ENCODE data around the gene RRP8. TPM values are rescaled to one million over a fixed set of nuclear protein-coding genes. Genes with fewer than 3 reads are reported as not detected.

Gene RRP8
- total RNA-seq, 1 experiment from 2014 or later = 17.8 TPM

DNA sequence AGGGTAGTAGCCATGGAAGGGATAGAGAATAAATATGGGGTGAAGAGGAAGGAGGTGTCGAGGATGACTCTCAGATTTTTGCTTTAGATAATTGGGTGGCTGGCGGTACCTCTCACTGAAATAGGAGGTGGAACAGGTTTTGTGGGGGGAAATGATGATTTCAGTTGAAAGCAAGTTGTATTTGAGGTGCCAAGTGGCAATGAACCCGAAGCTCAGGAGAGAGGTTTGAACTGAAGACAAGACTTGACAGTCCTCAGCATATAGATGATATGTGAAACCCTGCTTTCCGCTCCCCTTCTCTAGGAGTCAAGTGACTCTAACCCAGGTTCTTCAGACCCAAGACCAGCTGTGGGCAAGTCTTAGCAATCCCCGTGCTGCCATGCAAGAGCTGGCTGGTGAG is 33.7 kb downstream of the RRP8 start:
- no TSS peak for BruUV-seq (replicated peaks)
- intact Hi-C loops (cut with micrococcal nuclease) = no loop called here
- DNase-seq (ENCODE audit: low read depth, low spot score) (no peak), ATAC-seq (no peak)
- CTCF ChIA-PET = no interaction called here
- Histone ChIP-seq H4K20me1 (ENCODE audit: insufficient read depth) (no peaks in the 10 kb centered on the region), H3K9ac (ENCODE audit: low read length) (no peak overlapping the region), H3K9me2 (ENCODE audit: insufficient read depth) (no peaks in the 10 kb centered on the region), H3K27me3 (ENCODE audit: insufficient read depth, low read length) (no peaks in the 10 kb centered on the region), H3K27ac (ENCODE audit: low read depth, low read length) (no peak overlapping the region), H3K79me2 (ENCODE audit: insufficient read depth, low read length) (no peaks in the 10 kb centered on the region), H3K9me3 (ENCODE audit: control insufficient read depth in 1 of 2, insufficient read depth in 1 of 2, low read depth in 1 of 2, low read length in 2 of 2) (no peaks in the 10 kb centered on the region), H3K4me3 (replicated peaks in 1 of 2; ENCODE audit: low read depth in 1 of 2, low read length in 2 of 2) (no peak overlapping the region), H3K4me1 (ENCODE audit: control insufficient read depth in 1 of 2, insufficient read depth in 2 of 2, low read length in 2 of 2) (no peaks in the 10 kb centered on the region), H2AFZ (ENCODE audit: low read depth, low read length, poor library complexity, severe bottlenecking) (no peak overlapping the region), H3K36me3 (ENCODE audit: control insufficient read depth in 1 of 2, insufficient read depth in 2 of 2, low read length in 2 of 2) (no peaks in the 10 kb centered on the region), H3K4me2 (ENCODE audit: low read length) (no peak overlapping the region)
- POLR2A ChIA-PET = no interaction called here
- TF ChIP-seq YY1 (IDR thresholded peaks at IDR 0.05; ENCODE audit: extremely low read depth, insufficient replicate concordance, low read depth, low read length) (no peak), FOSL1 (IDR thresholded peaks at IDR 0.05; ENCODE audit: low read depth) (no peak), EZH2 (IDR thresholded peaks at IDR 0.05) (no peak), ZFX (IDR thresholded peaks at IDR 0.05) (no peak), TCF7L2 (IDR thresholded peaks at IDR 0.05; ENCODE audit: borderline replicate concordance, extremely low read depth, insufficient read depth, insufficient read length) (no peak), SRF (IDR thresholded peaks at IDR 0.05; ENCODE audit: low read depth) (no peak), SIN3A (IDR thresholded peaks at IDR 0.05; ENCODE audit: low read depth) (no peak), RAD21 (IDR thresholded peaks at IDR 0.05; ENCODE audit: low read depth) (no peak), JUND (IDR thresholded peaks at IDR 0.05) (no peak), CEBPB (IDR thresholded peaks at IDR 0.05; ENCODE audit: low read depth) (no peak), CBX3 (IDR thresholded peaks at IDR 0.05; ENCODE audit: low read depth) (no peak), SP1 (IDR thresholded peaks at IDR 0.05; ENCODE audit: low read depth) (no peak), EZH2phosphoT487 (IDR thresholded peaks at IDR 0.05; ENCODE audit: borderline replicate concordance) (no peak), ELF1 (IDR thresholded peaks at IDR 0.05; ENCODE audit: borderline replicate concordance, low read depth) (no peak), ZNF274 (IDR thresholded peaks at IDR 0.05; ENCODE audit: low read depth, low read length) (no peak), POLR2AphosphoS5 (IDR thresholded peaks at IDR 0.05; ENCODE audit: low read depth, low read length) (no peak)
- TF ChIP-seq, protein P1, sequence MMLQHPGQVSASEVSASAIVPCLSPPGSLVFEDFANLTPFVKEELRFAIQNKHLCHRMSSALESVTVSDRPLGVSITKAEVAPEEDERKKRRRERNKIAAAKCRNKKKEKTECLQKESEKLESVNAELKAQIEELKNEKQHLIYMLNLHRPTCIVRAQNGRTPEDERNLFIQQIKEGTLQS (IDR thresholded peaks at IDR 0.05) = no peak
- TF ChIP-seq, protein P2, sequence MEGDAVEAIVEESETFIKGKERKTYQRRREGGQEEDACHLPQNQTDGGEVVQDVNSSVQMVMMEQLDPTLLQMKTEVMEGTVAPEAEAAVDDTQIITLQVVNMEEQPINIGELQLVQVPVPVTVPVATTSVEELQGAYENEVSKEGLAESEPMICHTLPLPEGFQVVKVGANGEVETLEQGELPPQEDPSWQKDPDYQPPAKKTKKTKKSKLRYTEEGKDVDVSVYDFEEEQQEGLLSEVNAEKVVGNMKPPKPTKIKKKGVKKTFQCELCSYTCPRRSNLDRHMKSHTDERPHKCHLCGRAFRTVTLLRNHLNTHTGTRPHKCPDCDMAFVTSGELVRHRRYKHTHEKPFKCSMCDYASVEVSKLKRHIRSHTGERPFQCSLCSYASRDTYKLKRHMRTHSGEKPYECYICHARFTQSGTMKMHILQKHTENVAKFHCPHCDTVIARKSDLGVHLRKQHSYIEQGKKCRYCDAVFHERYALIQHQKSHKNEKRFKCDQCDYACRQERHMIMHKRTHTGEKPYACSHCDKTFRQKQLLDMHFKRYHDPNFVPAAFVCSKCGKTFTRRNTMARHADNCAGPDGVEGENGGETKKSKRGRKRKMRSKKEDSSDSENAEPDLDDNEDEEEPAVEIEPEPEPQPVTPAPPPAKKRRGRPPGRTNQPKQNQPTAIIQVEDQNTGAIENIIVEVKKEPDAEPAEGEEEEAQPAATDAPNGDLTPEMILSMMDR (IDR thresholded peaks at IDR 0.05 in 2 of 3, conservative IDR thresholded peaks at IDR 0.05 in 1 of 3; ENCODE audit: borderline replicate concordance in 1 of 3, insufficient read depth in 1 of 3, low read depth in 2 of 3, low read length in 2 of 3) = no peak
- TF ChIP-seq, protein P3, sequence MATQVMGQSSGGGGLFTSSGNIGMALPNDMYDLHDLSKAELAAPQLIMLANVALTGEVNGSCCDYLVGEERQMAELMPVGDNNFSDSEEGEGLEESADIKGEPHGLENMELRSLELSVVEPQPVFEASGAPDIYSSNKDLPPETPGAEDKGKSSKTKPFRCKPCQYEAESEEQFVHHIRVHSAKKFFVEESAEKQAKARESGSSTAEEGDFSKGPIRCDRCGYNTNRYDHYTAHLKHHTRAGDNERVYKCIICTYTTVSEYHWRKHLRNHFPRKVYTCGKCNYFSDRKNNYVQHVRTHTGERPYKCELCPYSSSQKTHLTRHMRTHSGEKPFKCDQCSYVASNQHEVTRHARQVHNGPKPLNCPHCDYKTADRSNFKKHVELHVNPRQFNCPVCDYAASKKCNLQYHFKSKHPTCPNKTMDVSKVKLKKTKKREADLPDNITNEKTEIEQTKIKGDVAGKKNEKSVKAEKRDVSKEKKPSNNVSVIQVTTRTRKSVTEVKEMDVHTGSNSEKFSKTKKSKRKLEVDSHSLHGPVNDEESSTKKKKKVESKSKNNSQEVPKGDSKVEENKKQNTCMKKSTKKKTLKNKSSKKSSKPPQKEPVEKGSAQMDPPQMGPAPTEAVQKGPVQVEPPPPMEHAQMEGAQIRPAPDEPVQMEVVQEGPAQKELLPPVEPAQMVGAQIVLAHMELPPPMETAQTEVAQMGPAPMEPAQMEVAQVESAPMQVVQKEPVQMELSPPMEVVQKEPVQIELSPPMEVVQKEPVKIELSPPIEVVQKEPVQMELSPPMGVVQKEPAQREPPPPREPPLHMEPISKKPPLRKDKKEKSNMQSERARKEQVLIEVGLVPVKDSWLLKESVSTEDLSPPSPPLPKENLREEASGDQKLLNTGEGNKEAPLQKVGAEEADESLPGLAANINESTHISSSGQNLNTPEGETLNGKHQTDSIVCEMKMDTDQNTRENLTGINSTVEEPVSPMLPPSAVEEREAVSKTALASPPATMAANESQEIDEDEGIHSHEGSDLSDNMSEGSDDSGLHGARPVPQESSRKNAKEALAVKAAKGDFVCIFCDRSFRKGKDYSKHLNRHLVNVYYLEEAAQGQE (IDR thresholded peaks at IDR 0.05; ENCODE audit: low read depth) = no peak
- TF ChIP-seq, protein P4, sequence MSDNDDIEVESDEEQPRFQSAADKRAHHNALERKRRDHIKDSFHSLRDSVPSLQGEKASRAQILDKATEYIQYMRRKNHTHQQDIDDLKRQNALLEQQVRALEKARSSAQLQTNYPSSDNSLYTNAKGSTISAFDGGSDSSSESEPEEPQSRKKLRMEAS (IDR thresholded peaks at IDR 0.05) = no peak
- RAD21 ChIA-PET (ENCODE audit: low non-redundant PET in 1 of 2, low total read pairs in 2 of 2, uncharacterized antibody in 2 of 2, unreplicated experiment in 2 of 2) = no interaction called here

Data from HCT116 (cell line).